HFFc6 (cell line): ENCODE measurements around the gene MLKL. TPM values are rescaled to one million over a fixed set of nuclear protein-coding genes. Genes with fewer than 3 reads are reported as not detected.

ENCODE experiments used
- DNase-seq: peaks from one replicate; pipeline ENCODE4 v3.0.0-alpha.2; 2018
- H3K27ac Mint-ChIP-seq: 2 replicates; pipeline ENCODE4 v1.8.0; 2020; ENCODE audit warnings: mild to moderate bottlenecking, mixed read lengths
- H3K27me3 Mint-ChIP-seq: 2 replicates; pipeline ENCODE4 v1.8.0; 2021; ENCODE audit warnings: mild to moderate bottlenecking, moderate library complexity, mixed read lengths; ENCODE audit not compliant: insufficient read depth
- H3K36me3 Mint-ChIP-seq: 2 replicates; pipeline ENCODE4 v1.8.0; 2021; ENCODE audit warnings: low read depth, mixed read lengths
- H3K4me1 Mint-ChIP-seq: 2 replicates; pipeline ENCODE4 v1.8.0; 2020; ENCODE audit warnings: low read depth, mixed read lengths
- H3K4me3 Mint-ChIP-seq: 2 replicates; pipeline ENCODE4 v1.8.0; 2020; ENCODE audit warnings: mild to moderate bottlenecking, moderate library complexity, mixed read lengths
- H3K9me3 Mint-ChIP-seq: 2 replicates; pipeline ENCODE4 v1.8.0; 2020; ENCODE audit warnings: mild to moderate bottlenecking, mixed read lengths
- CTCF ChIP-seq: fragments of 200-600 bp; sonication (generic); IDR thresholded peaks from 2 replicates; pipeline ENCODE4 v1.5.0; 2021; ENCODE audit warnings: antibody characterized with exemption, mild to moderate bottlenecking
- total RNA-seq, 6 experiments: library from RNA; stranded (reverse); fragmentation: NEBNext Ultra II Directional; extraction: Animal tissue kit (Norgen Biotek cat#: 25700); gene quantifications; 2 replicates in 1 of 6; 3 replicates in 5 of 6; pipeline ENCODE4 v1.2.3, GENCODE V29; 2021

MLKL gene
- total RNA-seq, 6 experiments from 2014 or later = 10.2 to 14.8 (median 11.4) TPM

GRCh38 chr16:74736531-74737157, 36.0 kb upstream of the MLKL start:
- no peak overlapping the region for H3K4me3 Mint-ChIP-seq
- no peak for TF ChIP-seq CTCF
- H3K27me3 Mint-ChIP-seq = peaks cover 16% of the 10 kb centered on the region
- H3K36me3 Mint-ChIP-seq = no peaks in the 10 kb centered on the region
- peaks cover 22% of the 10 kb centered on the region for H3K4me1 Mint-ChIP-seq
- no peak overlapping the region for H3K27ac Mint-ChIP-seq
- no peaks in the 10 kb centered on the region for H3K9me3 Mint-ChIP-seq
- no peak for DNase-seq

GRCh38 chr16:74735554-74735953, 34.9 kb upstream of the MLKL start:
- no peaks in the 10 kb centered on the region for H3K36me3 Mint-ChIP-seq
- no peak for TF ChIP-seq CTCF
- H3K9me3 Mint-ChIP-seq = no peaks in the 10 kb centered on the region
- no peak overlapping the region for H3K4me3 Mint-ChIP-seq
- peaks cover 16% of the 10 kb centered on the region for H3K27me3 Mint-ChIP-seq
- no peak overlapping the region for H3K27ac Mint-ChIP-seq
- no peak for DNase-seq
- peaks cover 23% of the 10 kb centered on the region for H3K4me1 Mint-ChIP-seq

- no peak for DNase-seq
- no peaks in the 10 kb centered on the region for H3K9me3 Mint-ChIP-seq
- no peak overlapping the region for H3K4me3 Mint-ChIP-seq
- H3K27ac Mint-ChIP-seq = no peak overlapping the region
- no peak for TF ChIP-seq CTCF
- peaks cover 16% of the 10 kb centered on the region for H3K27me3 Mint-ChIP-seq
- H3K4me1 Mint-ChIP-seq = peaks cover 27% of the 10 kb centered on the region
- no peaks in the 10 kb centered on the region for H3K36me3 Mint-ChIP-seq
Observed at GRCh38 chr16:74735162-74735452, 34.4 kb upstream of the MLKL start.

- Mint-ChIP-seq H3K27ac (no peak overlapping the region), H3K4me3 (no peak overlapping the region), H3K36me3 (no peaks in the 10 kb centered on the region), H3K27me3 (peaks cover 15% of the 10 kb centered on the region), H3K4me1 (peaks cover 28% of the 10 kb centered on the region), H3K9me3 (no peaks in the 10 kb centered on the region)
- DNase-seq = no peak
- no peak for TF ChIP-seq CTCF
Observed at GRCh38 chr16:74734361-74735161, 33.9 kb upstream of the MLKL start.

GRCh38 chr16:74732707-74733350, 32.2 kb upstream of the MLKL start:
- no peak for TF ChIP-seq CTCF

More at GRCh38 chr16:74732707-74733350, 32.2 kb upstream of the MLKL start:
- Mint-ChIP-seq H3K4me3 (no peak overlapping the region), H3K27ac (no peak overlapping the region), H3K9me3 (no peaks in the 10 kb centered on the region), H3K4me1 (peaks cover 20% of the 10 kb centered on the region), H3K27me3 (peaks cover 15% of the 10 kb centered on the region), H3K36me3 (no peaks in the 10 kb centered on the region)
- no peak for DNase-seq
